Ovary (tissue), 9 donors: ENCODE measurements around the gene TMEM74B. TPM values are rescaled to one million over a fixed set of nuclear protein-coding genes. Genes with fewer than 3 reads are reported as not detected.

Source experiments
- DNase-seq, 5 donors: peaks; one replicate each; pipeline ENCODE4 v3.0.0-alpha.2; 2019 to 2020
- H3K27ac ChIP-seq, 2 donors: fragments of 200-600 bp; one replicate each; pipeline versions ENCODE4 v1.5.1 to v1.8.0; 2019 to 2022
- H3K27me3 ChIP-seq: fragments of 200-600 bp; one replicate; pipeline ENCODE4 v1.8.0; 2022
- H3K36me3 ChIP-seq: fragments of 200-600 bp; sonication (generic); one replicate; pipeline ENCODE4 v1.5.1; 2019
- H3K4me1 ChIP-seq: one replicate; pipeline ENCODE4 v1.8.1; 2013; ENCODE audit warnings: mild to moderate bottlenecking, moderate library complexity; ENCODE audit not compliant: insufficient read depth
- H3K4me3 ChIP-seq: fragments of 200-600 bp; sonication (generic); one replicate; pipeline ENCODE4 v1.5.1; 2017
- H3K9me3 ChIP-seq, 2 donors: fragments of 200-600 bp in 1 of 2; sonication (generic) in 1 of 2; one replicate each; pipeline versions ENCODE4 v1.5.1 to v1.8.1; 2013 to 2019; ENCODE audit warnings: mild to moderate bottlenecking in 1 of 2, moderate library complexity in 1 of 2
- CTCF ChIP-seq, 3 donors: fragments of 450-650 bp in 2 of 3; fragments of 200-600 bp in 1 of 3; IDR thresholded peaks; one replicate each; pipeline versions ENCODE4 v1.5.1 to v1.8.0; 2016 to 2022; ENCODE audit warnings: antibody characterized with exemption in 3 of 3, mild to moderate bottlenecking in 1 of 3
- EP300 ChIP-seq: sonication (generic); formaldehyde crosslinking; IDR thresholded peaks from one replicate; pipeline ENCODE4 v1.6.1; 2017; ENCODE audit warnings: antibody characterized with exemption
- POLR2A ChIP-seq: fragments of 450-650 bp; IDR thresholded peaks from one replicate; pipeline ENCODE4 v1.6.1; 2017; ENCODE audit warnings: antibody characterized with exemption, mild to moderate bottlenecking, moderate library complexity
- WGBS, 3 donors: extraction: QIAGEN DNeasy Blood & Tissue Kit in 1 of 3; methylation state at CpG; one replicate each; pipeline versions ENCODE4 v1.1.5 to v1.1.7; 2013 to 2017; 5-methylcytosine and 5-hydroxymethylcytosine counted together
- intact Hi-C, 4 donors: fragments of 100-400 bp; cut with DNase I; formaldehyde crosslinking; loops; one replicate each; pipeline versions ENCODE4 v1.11.0 to v1.15.1; 2022 to 2023
- polyA plus RNA-seq, 2 donors: library from polyadenylated mRNA; stranded (reverse); fragments of 200-250 nt in 1 of 2; fragments of 350-450 nt in 1 of 2; fragmentation: Illumina TruSeq in 1 of 2; extraction: RNeasy Lipid Tissue Mini Kit (QIAGEN cat#74804) in 1 of 2; gene quantifications; one replicate each; pipeline ENCODE4 v1.2.3, GENCODE V29; 2013 to 2014
- total RNA-seq, 7 donors: library from RNA; depleted of rRNA in 2 of 7; stranded (reverse); fragments of >200 nt in 2 of 7; fragmentation: NEBNext Ultra II Directional in 3 of 7; extraction: Animal tissue kit (Norgen Biotek cat#: 25700) in 3 of 7; gene quantifications; one replicate each; pipeline versions ENCODE4 v1.1.0 to v1.2.4, GENCODE V29; 2016 to 2023
- donor health status: DM: no; HTN: no; CAD: no; lungs with moderate emphysema.
- donor health status: DM: no; HTN: no; CAD: no.
- donor health status: Bipolar disorder and iron deficiency.
- donor health status: DM: yes; HTN: yes; CAD: no.
- donor health status: DM: no; HTN: no; CAD: no.
- donor health status: DM: yes; HTN: yes; CAD: no.

Gene TMEM74B
- total and polyA plus RNA-seq, 9 donors, result 0.33 to 1.7 (median 1.0) TPM; not detected in 1

- Histone ChIP-seq H3K4me3 (no peak overlapping the region), H3K9me3 (no peaks in the 10 kb centered on the region), H3K36me3 (no peaks in the 10 kb centered on the region), H3K27me3 (no peaks in the 10 kb centered on the region), H3K27ac (no peak overlapping the region), H3K4me1 (no peaks in the 10 kb centered on the region)
- intact Hi-C loops, result no loop called here
- TF ChIP-seq EP300 (no peak), CTCF (IDR thresholded peaks at IDR 0.05) (no peak), POLR2A (no peak)
- DNase-seq, result no peak
- 18 to 44% (median 22%) methylated on average over 8 to 13 of the region's 13 CpGs for WGBS, 3 donors
These were observed 532 bp downstream of the TMEM74B start for GRCh38 chr20:1184260-1184637.

GRCh38 chr20:1183153-1183552 lies 1.6 kb downstream of the TMEM74B start:
- Histone ChIP-seq H3K9me3 (no peaks in the 10 kb centered on the region), H3K4me3 (no peak overlapping the region), H3K27me3 (no peaks in the 10 kb centered on the region), H3K27ac (no peak overlapping the region), H3K36me3 (no peaks in the 10 kb centered on the region), H3K4me1 (no peaks in the 10 kb centered on the region)
- intact Hi-C loops, result no loop called here
- no peak for DNase-seq
- WGBS, 3 donors, result 55 to 73% (median 69%) methylated on average over 6 of the region's 6 CpGs
- no peak for TF ChIP-seq EP300
- TF ChIP-seq CTCF (IDR thresholded peaks at IDR 0.05), result no peak
- no peak for TF ChIP-seq POLR2A

- 41 to 57% (median 51%) methylated on average over 4 of the region's 4 CpGs for WGBS, 3 donors
- H3K9me3 ChIP-seq, result no peaks in the 10 kb centered on the region
- H3K27ac ChIP-seq, result no peak overlapping the region
- DNase-seq, result no peak
- intact Hi-C loops, result no loop called here
- no peak overlapping the region for H3K4me3 ChIP-seq
- H3K36me3 ChIP-seq, result no peaks in the 10 kb centered on the region
- TF ChIP-seq POLR2A (no peak), EP300 (no peak), CTCF (IDR thresholded peaks at IDR 0.05) (no peak)
- no peaks in the 10 kb centered on the region for H3K4me1 ChIP-seq
- no peaks in the 10 kb centered on the region for H3K27me3 ChIP-seq
These were observed 2.7 kb downstream of the TMEM74B start for GRCh38 chr20:1182106-1182505.

GRCh38 chr20:1180949-1181348 lies 3.8 kb downstream of the TMEM74B start:
- intact Hi-C loops, result no loop called here
- Histone ChIP-seq H3K4me3 (no peak overlapping the region), H3K9me3 (no peaks in the 10 kb centered on the region), H3K27me3 (no peaks in the 10 kb centered on the region), H3K4me1 (no peaks in the 10 kb centered on the region), H3K27ac (no peak overlapping the region), H3K36me3 (no peaks in the 10 kb centered on the region)
- 91 to 94% (median 93%) methylated on average over 27 of the region's 27 CpGs for WGBS, 3 donors
- no peak for TF ChIP-seq EP300
- no peak for TF ChIP-seq POLR2A
- no peak for TF ChIP-seq CTCF (IDR thresholded peaks at IDR 0.05)
- no peak for DNase-seq

GRCh38 chr20:1178623-1179022 lies 6.2 kb downstream of the TMEM74B start:
- Histone ChIP-seq H3K9me3 (no peaks in the 10 kb centered on the region), H3K27ac (no peak overlapping the region), H3K4me1 (no peaks in the 10 kb centered on the region), H3K27me3 (no peaks in the 10 kb centered on the region), H3K4me3 (no peak overlapping the region), H3K36me3 (no peaks in the 10 kb centered on the region)
- DNase-seq, result no peak
- intact Hi-C loops, result no loop called here
- TF ChIP-seq POLR2A (no peak), CTCF (IDR thresholded peaks at IDR 0.05) (no peak), EP300 (no peak)
- WGBS, 3 donors, result 88 to 93% (median 91%) methylated on average over 3 of the region's 3 CpGs
